Measurements from ENCODE around the gene C2orf92. TPM values are rescaled to one million over a fixed set of nuclear protein-coding genes. Genes with fewer than 3 reads are reported as not detected.

The C2orf92 gene
- polyA plus RNA-seq, 5 donors: 17.9 to 28.9 (median 20.9) TPM

DNA sequence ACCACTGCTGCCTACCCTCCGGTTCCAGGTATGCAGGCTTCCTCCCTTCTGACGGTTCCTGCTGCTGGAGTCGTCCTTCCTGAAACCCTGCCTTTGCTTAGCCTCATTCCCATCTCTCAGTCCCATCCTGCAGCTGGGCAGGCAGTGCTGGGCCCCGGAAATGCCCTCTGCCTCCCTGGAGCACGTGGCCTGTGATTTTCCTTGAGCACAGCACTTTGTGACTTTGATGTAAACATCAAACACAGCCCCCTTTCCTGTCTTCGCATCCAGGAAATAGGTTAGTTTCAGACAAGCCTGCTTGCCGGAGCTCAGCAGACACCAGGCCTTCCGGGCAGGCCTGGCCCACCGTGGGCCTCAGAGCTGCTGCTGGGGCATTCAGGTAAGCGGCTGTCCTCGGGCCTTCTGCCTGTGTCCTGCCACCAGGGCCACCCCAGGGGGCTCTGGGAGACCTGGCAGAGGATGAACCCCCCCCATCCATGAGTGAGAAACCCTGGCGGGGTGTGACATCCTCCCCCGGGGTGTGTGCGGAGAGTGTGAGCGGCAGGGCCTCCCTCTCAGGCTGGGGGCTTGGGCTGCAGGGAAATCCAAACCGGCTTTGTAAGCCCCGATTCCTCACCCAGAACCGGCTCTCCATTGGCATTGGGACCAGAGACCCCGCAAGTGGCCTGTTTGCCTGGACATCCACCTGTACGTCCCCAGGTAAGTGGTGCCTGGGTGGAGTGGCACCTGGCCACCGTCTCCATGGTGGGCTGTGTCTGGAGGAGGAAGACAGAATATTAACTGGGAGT is 44.0 kb downstream of the C2orf92 start, which contains the start of gene ZAP70:
Gene ZAP70 (plus strand): TSS at position 281 of the 788 bp plus-strand sequence. CDS start 10,461 bp downstream, outside the sequence.
- DNase-seq: no peak

DNA sequence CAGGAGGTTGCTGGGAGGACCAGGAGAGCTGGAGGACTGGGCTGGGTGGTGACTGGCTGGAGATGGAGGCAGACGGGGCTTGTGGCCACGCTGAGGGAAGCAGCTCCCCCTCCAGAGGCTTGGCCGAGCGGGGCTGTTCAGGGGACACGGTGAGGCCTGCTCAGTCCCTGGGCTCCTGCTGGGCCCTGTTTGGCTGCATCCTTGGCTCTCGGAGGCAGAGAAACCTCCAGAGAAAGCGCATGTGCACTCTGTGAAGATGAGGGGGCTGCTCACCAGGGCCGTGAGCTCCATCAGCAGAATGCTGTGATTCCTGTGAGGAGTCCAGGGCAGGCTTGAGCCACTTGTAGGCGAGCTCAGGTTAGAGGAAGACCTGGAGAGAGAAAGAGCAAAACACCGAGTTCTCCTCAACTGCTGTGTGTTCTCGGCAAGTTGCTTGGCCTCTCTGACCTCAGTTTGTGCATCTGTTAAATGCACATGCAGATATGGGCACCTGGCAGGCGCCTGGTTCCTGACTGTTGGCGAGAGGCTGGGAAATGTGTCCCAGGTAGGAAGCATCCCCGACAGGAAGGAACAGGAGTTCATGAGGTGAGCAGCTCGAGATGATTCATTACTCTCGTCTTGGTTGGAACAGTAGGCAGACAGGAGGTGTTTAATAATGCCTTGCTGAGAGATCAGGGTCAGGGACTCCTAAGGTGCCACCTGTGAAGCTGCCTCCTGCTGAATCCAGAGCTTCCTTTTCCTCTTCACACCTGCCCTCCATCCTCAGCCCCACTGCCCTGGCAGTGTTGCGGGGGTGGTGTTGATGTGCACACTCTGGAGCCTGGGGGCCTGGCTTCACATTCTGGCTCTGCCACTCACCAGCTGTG is 44.8 kb downstream of the C2orf92 start:
- DNase-seq: no peak

DNA sequence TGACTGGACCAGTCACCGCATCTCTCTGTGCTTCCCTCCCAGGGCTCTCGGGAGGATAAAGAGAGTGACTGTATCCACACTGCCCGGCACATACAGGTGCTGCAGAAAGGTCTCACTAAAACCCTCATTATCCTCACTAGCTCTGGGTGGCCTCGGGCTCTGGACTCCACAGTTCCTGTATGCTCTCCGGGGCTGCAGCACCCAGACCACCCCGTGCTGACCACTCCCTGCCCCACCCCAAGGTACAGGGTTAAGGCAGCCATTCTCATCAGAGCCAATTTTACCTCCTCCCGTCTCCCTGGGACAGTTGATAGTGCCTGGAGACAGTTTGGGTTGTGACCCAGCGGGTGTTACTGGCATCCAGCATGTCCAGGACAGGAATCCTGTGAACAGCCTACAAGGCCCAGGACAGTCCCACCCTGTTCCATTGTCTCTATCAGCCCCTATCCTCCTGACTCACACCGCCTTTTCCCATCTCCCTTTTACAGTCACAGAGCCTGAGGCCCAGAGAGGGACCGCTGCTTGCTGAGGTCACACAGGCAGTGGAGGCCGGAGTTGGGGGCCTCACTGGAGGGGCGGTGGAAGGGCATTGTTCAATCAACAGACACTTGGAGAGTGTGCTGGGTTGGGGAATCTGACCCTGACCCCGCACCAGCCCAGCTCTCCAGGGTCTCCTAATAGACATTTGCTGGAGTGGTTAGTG is 45.6 kb downstream of the C2orf92 start:
- DNase-seq: no peak

DNA sequence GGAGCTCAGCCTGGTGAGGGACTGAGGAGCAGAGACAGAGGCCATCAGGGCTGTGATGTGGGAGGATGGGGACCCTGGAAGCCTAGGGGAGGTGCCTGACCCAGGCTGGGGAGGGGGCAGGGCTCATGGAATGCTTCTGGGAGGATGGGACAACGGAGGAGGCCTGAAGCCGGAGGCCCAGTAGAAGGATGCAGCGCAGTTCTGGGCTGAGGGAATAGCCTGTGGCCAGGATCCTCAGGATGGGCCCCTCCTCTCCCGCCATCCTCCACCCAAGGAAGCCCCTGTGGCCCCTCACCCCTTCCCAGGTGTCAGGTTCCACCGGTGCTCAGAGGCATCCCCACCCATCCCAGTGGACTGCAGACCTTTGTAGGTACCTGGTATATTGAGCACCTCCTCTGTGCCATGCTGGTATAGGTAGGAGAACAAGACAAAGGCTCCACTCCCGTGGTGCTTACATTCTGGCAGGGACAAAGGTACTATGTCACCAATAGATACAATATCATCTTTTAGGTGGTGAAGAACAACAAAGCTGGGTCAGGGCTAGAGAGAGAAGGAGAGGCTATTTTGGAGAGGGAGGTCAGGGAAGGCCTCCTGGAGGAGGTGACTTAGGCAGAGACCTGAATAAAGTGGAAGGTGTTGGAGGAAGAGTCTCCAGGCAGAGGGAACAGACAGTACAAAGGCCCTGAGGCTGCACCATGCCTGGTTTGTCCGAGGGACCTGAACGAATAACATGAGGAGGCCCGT is 46.6 kb downstream of the C2orf92 start:
- no peak for DNase-seq

DNA sequence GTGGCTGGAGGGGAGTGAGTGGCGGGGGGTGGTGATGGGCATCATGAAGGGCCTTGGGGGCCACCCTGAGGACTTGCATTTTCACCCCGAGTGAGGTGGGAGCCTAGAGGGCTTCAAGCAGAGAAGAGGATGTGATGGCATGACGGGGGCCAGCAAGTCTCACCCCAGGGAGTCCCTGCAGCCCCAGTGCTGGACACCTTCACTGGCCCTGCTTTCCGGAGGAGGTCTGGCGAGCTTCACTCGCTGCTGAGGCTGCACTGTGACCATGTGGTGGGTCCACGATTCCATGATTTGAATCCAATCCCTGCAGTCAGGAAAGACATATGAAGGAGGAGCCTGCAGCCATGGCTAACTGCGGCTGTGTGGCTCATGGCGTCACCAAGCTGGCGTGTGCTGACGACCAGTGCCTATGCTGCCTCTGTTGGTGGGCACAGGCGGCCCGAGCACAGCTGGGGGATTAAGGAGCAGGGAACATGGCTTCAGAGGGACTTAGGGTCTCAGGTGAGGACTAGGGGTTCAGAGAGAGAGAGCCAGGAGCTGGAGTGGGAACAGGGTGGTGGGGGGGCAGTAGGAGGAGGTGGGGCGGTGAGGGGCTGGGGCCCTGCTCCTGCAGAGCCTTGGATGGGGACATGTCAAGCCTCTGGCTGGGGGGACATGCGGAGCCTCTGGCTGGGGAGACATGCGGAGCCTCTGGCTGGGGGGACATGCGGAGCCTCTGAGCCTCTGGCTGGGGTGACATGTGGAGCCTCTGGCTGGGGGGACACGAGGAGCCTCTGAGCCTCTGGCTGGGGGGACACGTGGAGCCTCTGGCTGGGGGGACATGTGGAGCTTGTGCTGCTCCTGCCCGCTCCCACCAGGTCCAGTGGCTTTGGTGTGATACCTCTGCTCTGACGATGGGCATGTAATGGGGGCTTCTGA is 47.4 kb downstream of the C2orf92 start:
- no peak for DNase-seq

DNA sequence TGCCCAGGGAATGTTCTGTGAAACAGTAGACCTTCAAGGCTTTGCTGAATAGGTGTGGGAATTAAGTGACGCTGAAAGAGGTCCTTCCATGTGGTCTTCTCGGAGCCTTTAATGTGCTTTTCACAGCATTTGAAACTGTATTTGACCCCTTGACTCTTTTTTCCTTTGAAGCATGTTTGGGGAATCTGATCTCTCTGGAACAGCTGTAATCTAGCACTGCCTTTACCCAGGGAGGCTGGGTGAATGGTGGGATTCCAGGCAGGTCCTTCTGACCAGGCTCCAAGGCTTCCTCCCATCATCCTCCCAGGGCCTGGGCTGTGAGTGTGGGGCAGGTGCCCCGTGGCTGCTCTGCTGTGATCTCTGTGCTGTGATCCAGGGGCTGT is 48.1 kb downstream of the C2orf92 start:
- DNase-seq: no peak

DNA sequence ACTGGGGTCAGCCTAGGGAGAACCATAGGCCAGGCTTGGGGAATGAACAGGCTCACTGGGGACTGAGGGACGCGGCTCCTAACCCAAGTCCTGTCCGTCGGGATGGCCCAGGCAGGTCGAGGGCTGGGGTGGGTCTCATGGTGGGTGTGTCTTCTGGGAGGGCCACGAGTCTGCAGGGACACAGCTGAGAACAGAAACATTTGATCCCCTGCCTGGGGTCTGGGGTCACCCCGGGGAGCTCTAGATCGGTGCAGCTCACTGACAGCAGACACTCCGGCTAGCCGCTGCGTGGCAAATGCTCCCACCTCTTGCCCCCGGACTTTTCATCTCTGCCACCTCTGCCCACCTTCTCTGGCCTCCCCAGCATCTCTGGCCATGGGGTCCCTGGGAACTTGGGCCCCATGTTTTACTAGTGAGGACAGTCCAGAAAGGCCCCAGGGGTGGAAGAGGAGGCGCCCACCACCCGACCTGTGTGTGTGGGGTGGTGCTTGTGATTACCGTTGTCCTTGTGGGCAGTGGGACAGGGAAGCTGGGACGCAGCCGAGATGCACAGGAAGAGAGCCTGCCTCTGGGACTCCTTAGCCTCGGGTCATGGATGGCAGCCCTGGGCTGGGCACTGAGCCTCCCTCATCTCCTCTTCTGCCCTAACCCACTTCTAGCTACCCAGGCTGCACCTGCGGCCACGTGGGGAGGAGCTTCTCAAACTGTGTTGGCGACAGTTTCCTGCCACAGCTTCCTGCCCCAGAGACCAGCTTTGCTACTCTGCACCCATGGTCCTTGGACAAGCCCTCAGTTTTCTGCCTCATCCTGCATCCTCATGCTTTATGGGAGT is 48.8 kb downstream of the C2orf92 start:
- DNase-seq: no peak

DNA sequence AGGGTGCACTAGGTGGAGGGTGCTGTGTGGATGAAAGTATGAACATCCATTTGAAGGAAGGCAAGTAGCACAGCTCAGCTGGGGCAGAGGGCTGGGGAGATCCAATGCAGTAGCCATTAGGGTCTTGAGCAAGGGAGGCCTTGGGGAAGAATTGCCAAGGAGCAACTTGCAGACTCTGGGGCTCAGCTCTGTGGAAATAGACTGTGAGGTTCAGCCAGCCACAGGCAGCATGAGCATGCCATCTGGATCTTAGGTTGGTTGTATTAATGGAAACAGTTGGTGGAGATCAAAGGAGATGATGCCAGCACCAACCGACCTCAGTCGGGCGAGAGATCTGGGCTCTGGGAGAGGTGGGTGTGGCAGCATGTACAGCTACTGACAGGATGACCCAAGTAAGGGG is 49.4 kb downstream of the C2orf92 start:
- DNase-seq: no peak

DNA sequence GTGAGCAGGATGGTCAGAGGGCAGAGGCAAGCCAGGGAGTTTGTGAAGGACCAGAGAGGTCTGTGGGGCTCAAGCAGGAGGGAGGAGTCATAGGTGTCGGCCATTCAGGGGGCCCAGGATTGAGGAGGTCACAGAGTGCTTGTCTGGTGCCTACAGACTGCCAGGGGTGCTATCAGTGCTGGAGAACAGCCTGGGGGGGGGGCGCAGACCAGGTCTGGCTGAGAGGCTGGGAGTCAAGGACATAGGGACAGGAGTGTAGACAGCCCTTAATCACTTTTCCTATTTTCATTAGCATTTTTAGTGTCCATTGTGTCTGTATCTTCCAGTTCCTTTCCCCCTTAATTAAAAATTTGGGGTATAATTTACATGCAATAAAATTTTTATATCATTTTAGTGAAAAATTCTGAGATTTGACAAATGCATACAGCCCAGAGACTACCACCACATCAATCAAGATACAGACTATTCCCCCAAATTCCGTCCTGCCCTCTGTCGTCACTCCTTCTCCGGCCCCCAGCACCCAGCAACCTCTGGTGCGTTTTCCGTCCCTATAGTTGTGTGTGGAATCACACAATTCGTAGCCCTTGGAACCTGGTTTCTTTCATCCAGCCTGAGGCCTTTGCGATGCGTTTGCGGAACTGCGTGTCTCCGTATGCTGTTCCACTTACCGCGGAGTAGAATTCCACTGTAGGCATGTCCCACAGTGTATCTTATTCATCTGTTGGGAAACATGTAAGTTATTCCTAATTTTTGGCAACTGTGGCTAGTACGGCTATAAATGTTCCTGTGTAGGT is 50.0 kb downstream of the C2orf92 start:
- no peak for DNase-seq

DNA sequence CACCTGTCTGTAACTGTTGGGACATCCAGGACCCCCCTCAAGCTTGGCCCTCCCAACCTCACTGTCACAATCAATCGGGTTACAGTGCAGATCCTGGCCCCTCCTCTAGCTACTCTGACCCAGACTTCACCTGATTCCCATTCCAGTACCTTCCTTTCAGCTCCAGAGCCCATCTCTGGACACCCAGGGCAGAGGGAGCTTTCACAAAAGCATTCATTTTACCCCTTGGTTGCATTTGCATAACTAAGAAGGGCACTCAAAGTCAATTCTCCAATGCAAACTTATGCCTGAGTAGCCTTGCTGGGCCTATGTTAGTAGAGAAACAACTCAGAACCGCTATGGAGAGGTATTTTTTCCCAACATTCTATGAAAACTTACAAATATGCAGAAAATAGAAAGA is 51.2 kb downstream of the C2orf92 start:
- DNase-seq: no peak

DNA sequence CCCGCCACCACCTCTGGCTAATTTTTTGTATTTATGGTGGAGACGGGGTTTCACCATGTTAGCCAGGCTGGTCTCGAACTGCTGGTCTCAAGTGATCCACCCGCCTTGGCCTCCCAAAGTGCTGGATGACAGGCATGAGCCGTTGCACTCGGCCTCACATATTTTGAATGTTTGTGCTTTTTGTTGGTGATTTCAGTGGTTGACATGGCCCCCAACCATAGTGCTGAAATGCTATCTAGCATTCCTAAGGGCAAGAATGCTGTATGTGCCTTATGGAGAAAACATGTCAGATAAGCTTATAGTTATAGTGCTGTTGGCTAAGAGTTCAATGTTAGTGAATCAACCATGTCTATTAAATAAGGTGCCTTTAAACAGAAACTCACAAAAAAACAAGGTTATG is 52.7 kb downstream of the C2orf92 start:
- DNase-seq: no peak

DNA sequence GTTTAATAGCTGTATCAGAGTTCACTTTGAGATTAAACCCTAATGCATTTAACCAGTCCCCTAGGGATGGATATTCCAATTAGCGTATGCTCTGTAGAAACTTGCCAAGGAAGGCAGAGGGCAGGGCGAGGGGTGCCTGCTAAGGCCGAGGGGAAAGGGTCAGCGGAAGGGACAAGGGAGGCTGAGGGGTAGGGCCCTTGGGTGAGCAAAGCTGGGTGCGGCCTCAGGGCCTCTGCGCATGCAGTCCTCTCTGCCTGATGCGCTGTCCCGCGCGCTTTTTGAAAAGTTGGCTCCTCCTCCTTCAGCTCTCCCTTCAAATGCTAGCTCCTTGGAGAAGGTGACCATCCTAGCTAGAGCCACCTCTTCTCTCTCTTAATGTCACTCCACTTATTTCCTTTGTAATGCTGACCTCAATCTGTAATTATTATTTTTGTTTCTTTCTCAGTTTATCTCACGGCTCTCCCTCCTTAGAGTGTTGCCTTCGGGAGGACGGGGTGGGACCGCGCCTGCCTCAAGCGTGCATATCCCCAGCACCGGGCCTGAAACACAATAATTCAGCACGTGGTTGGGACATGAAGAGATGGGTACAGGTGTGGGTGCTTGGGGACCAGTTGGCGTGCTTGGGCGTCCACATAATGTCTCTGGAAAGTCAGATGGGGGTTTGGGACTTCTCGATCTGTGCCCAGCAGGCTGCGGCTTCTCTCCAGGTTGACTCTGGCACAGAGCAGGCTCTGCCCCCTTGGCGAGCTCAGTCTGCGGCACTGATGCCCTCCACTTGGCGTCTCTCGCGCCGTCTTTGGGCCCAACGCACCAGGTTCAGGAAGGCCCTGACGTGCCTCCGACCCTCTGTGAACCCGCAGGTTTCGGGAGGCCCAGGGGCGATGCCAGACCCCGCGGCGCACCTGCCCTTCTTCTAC is 53.9 kb downstream of the C2orf92 start:
- no peak for DNase-seq

DNA sequence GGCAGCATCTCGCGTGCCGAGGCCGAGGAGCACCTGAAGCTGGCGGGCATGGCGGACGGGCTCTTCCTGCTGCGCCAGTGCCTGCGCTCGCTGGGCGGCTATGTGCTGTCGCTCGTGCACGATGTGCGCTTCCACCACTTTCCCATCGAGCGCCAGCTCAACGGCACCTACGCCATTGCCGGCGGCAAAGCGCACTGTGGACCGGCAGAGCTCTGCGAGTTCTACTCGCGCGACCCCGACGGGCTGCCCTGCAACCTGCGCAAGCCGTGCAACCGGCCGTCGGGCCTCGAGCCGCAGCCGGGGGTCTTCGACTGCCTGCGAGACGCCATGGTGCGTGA is 54.5 kb downstream of the C2orf92 start:
- no peak for DNase-seq

DNA sequence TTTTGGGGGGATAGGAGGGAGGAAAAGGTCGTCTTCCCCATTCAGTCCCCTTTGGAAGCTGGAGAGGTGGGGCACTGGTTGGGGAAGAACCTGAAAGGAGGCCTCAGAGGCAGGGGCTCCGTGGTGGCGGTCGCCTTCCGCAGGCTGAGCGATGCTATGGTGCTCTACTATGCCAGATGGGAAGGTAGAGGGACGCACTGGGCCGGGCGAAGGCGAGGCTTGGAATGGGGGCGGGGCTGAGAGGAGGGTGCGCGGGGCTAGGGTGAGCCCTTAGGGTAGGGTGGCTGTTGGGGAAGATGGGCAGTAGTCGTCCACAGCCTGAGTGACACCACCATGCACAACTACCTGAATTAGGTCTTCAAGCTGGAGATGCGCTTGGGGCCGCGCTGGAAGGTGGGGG is 55.0 kb downstream of the C2orf92 start:
- DNase-seq: no peak

DNA sequence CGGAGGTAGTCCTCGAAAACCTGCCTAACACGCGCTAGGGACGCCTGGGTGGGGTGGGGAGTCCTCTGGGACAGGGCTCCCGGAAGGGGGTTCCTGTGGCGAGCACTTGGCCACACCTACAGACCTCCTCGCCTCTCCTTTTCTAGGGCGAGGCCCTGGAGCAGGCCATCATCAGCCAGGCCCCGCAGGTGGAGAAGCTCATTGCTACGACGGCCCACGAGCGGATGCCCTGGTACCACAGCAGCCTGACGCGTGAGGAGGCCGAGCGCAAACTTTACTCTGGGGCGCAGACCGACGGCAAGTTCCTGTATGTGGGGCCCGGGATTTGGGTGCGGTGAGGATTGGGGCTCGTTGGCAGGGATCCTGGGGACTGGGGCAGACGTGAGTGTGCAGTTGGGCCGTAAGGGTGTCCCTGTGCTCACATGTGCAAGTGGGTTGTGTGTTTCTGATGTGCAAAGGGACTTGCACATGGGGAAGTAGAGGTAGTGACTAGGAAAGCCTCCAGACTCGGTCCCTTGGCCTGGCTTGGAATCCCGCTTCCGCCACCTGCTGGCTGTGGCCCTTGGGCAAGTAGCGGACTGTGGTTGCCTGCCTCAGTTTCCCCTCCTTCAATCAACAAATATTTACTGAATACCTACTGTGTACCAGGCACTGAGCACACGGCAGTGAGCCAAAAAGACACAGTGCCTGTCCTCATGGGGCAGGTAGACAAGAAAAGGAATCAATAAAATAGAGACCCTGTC is 55.6 kb downstream of the C2orf92 start:
- DNase-seq: no peak

DNA sequence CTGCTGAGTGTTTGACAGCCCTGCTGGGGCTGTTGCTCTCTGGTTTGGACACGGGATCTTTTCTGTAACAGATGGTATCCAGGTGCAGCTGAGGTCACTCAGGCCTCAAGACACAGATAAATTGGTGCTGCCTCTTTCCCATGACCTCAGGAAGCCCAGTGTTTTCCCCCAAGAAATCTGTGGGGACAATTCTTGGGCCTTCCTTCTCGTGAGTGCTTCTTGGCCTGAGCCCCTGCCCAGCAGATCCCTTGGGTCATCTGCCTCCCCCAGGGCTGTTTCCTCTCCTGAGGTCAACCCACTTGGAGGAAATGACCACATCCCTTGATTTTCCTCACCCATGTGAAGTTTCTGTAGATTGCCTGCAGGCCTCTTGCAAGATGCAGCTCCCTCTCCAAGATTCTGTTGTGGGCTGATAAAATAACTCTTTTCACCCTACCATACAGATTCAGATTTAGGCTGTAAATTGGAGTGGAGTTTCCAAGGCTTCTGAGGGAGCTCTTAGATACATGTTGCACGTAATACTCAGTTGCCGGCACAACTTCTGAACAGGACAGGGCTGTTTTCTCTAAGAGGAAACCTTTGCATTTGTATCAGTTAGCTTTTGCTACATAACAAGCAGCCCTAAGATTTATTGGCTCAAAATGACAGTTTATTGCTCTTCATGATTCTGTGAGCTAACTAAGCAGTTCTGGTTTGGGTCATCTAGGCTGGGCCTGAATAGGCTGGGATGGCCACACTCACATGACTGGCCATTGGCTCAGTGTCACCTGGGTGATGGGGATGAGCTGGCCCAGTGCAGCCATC is 57.0 kb downstream of the C2orf92 start:
- no peak for DNase-seq

Data from right lung (tissue), 5 donors.